Fibroblast of villous mesenchyme (primary cell): ENCODE measurements around the gene JAG1. TPM values are rescaled to one million over a fixed set of nuclear protein-coding genes. Genes with fewer than 3 reads are reported as not detected.

Experiments used
- DNase-seq: peaks from one replicate; pipeline ENCODE4 v3.0.0-alpha.2; 2010; ENCODE audit warnings: low read depth
- H3K4me3 ChIP-seq: 2 replicates; pipeline ENCODE4 v1.5.1; 2011; ENCODE audit warnings: low read depth, mild to moderate bottlenecking, low read length
- total RNA-seq: library from RNA; depleted of rRNA; stranded (reverse); fragments of >200 nt; gene quantifications from 2 replicates; pipeline ENCODE4 v1.2.3, GENCODE V29; 2012
- TF ChIP-seq, protein P1 (sequence below): IDR thresholded peaks from 2 replicates; pipeline ENCODE4 v1.5.1; 2012; ENCODE audit warnings: low read depth, mild to moderate bottlenecking, low read length; ENCODE audit not compliant: insufficient read depth

Gene JAG1
- total RNA-seq, 1 donor = 12.1 TPM

GRCh38 chr20:10709916-10710315 is 36.1 kb upstream of the JAG1 start:
- TF ChIP-seq, protein P1, sequence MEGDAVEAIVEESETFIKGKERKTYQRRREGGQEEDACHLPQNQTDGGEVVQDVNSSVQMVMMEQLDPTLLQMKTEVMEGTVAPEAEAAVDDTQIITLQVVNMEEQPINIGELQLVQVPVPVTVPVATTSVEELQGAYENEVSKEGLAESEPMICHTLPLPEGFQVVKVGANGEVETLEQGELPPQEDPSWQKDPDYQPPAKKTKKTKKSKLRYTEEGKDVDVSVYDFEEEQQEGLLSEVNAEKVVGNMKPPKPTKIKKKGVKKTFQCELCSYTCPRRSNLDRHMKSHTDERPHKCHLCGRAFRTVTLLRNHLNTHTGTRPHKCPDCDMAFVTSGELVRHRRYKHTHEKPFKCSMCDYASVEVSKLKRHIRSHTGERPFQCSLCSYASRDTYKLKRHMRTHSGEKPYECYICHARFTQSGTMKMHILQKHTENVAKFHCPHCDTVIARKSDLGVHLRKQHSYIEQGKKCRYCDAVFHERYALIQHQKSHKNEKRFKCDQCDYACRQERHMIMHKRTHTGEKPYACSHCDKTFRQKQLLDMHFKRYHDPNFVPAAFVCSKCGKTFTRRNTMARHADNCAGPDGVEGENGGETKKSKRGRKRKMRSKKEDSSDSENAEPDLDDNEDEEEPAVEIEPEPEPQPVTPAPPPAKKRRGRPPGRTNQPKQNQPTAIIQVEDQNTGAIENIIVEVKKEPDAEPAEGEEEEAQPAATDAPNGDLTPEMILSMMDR = no peak
- no peak for DNase-seq
- no peak overlapping the region for H3K4me3 ChIP-seq

- peak; percentile 89 for DNase-seq
- TF ChIP-seq, protein P1 = no peak
- H3K4me3 ChIP-seq = no peak overlapping the region
Measured at GRCh38 chr20:10708351-10709185, 34.8 kb upstream of the JAG1 start.

- no peak overlapping the region for H3K4me3 ChIP-seq
- DNase-seq = no peak
- TF ChIP-seq, protein P1 = no peak
Measured at GRCh38 chr20:10707791-10708190, 34.0 kb upstream of the JAG1 start.

DNA sequence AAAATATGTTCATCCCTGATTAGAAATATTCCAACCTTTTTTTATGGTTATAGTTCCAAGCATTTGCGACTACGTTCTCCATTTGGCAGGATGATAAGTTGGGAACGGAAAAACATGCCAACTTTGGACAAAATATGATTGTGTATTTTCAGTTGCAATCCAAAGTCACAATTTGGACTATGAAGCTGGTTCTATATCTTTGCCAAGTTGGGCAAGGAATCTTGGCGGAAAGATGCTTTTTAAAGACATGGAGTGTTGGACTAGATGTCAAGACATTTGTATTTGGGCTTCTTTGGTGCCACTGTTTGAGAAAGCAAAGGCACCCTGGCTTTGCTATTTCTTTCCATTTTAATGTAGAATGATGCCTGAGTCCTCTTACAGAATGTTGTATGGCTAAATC is 33.3 kb upstream of the JAG1 start:
- H3K4me3 ChIP-seq = no peak overlapping the region
- TF ChIP-seq, protein P1 = no peak
- DNase-seq = no peak

DNA sequence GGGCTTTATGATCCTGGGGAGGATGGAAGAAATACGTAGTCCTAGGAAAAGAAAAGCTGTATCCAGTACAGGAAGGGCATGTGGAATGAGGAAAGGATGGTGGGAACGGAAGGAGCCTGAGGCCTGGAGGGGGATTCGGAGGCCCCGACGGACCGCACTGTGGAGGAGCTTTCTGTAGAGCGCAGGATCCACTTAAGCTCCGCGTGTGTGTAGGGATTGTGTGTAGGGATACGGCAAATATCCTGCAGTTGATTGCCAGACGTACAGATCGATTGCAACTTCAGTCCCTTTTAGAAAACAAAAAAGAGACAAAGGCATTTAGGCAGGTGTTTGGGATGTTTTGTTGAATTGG is 32.6 kb upstream of the JAG1 start:
- TF ChIP-seq, protein P1 = no peak
- no peak overlapping the region for H3K4me3 ChIP-seq
- no peak for DNase-seq

DNA sequence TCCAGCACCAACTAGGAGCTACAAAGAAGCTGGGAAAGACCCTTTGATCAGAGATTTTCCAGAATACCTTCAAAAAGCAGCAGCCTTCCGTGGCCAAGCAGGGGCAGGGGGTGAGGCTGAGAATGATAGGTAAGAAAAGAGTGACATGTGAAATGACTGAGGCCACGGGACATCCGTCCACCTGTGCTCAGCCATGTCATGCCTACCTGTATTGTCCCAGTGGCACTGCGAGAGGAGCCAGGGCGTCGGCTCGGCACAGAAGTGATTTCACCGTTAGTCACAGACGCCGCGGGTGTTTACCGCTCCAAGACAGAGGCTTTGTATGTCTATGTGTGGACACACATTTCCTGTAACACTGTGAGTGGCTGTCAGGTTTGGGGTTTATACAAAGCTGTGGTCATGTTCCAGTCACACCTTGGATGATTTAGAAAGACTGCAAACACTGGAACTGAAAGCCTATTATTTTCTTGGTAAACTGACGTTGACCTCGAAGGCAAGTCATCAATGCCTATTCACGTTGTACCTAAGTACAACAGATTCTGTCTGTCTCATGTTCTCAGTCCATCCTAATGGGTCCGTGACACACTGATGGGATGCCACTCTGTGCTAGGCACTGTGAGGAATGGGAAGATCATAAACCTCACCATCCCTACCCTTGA is 32.1 kb upstream of the JAG1 start:
- TF ChIP-seq, protein P1 = no peak
- no peak overlapping the region for H3K4me3 ChIP-seq
- DNase-seq = no peak
